ENCODE measurements around the gene STX5.
"Not testable (repeated sequence)": the region's sequence is repeated elsewhere in the genome, so short reads cannot be mapped to it uniquely, and the experiment has no call there.

STX5 gene

DNA sequence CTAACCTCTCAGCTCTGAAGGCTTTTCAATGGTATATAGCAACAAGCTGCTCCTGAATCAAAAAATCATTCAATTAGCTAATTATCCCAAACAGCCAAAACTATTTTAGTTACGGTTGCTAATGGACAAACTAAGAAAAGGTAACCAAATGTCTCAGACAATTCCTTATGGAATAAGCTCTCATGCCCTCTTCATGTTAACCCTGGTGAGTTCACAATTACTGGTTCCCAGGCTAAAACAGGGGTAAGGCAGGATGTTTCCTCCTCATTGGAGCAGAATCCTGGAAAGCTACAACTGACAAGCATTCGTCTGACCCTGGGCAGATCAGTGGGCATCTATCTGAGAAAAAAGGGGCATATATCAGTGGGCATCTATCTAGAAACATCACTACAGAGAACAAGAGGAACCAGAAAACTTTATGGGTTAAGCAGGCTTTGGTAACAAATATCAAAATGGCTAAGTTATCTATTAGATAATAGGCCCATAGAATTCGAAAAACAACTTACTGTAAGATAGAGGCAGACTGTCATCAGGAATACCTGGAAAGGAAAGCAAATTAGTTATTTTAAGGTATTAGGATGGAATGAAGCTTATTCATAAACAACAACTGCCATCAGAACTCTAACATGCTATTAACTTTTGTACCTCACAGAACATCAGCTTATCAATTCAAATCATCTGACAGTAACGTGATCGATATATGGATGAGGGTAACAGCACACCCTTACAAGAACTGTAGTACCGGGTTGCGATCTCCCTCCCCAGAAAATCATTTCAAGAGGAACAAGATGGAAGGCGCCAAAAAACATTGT, 22.4 kb upstream of the STX5 start:
- DNase-seq (ENCODE audit: low read depth in 2 of 2): no peak

DNA sequence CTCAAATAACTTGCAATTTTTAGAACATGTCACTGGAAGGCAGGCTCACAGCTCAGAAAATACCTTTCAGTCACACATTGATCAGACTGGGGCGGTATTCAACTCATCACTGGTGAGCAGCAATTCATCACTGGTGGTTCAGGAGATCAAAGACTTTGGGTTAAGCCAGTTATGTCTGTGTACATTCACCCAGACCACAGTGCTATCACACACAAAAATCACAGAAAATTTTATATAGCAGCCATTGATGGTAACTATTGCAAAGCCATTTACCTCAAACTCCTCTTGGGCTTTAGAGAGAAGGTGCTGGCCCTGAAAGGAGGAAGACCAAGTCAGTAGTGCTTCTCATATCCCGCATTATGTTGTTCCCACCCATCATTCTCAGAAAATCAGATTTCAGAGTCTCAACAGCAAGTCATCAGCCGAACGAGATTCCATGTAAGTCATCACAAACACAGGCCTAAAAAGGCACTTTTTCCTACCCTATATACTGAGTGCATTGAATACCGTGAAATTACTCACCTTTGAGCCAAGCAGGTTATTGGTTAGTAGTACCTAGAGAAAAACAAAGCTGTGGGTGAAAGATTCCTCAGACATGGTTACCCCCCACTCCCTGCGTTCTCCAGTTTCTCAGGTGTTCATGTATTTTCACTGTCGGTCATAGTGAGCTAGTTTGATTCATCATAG, 21.6 kb upstream of the STX5 start:
- no peak for DNase-seq (ENCODE audit: low read depth in 2 of 2)

- no peak for DNase-seq (ENCODE audit: low read depth in 2 of 2)
Observed at GRCh38 chr11:62852523-62853188, 20.8 kb upstream of the STX5 start.

- no peak for DNase-seq (ENCODE audit: low read depth in 2 of 2)
Observed at GRCh38 chr11:62851807-62852522, 20.1 kb upstream of the STX5 start.

- DNase-seq (ENCODE audit: low read depth in 2 of 2): no peak
Observed at GRCh38 chr11:62850911-62851806, 19.3 kb upstream of the STX5 start.

DNA sequence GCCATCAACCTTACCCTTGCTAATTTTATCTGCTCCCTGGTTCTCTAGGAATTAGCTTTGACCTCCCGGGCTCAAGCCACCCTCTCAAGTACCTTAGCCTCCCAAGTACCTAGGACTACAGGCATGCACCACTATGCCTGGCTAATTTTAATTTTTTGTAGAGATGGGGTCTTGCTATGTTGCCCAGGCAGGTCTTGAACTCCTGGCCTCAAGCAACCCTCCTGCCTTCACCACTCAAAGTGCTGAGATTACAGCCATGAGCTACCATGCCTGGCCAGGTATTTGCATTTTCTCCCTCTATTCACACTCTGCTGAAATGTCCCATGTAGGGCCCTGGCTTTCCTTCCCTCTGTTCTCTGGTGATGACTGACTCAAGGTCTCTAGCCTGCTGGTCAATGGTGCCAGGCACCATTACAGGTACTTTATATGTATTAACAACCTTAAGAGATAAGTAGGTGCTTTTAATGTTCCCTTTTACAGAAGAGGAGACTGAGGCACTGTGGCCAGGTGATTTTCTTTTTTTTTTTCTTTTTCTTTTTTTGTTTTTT, 16.0 kb upstream of the STX5 start:
- DNase-seq (ENCODE audit: low read depth in 2 of 2): no peak

- DNase-seq (ENCODE audit: low read depth in 2 of 2): no peak
Observed at GRCh38 chr11:62846177-62846576, 14.3 kb upstream of the STX5 start.

GRCh38 chr11:62844154-62844553, 12.3 kb upstream of the STX5 start:
- no peak for DNase-seq (ENCODE audit: low read depth in 2 of 2)

DNA sequence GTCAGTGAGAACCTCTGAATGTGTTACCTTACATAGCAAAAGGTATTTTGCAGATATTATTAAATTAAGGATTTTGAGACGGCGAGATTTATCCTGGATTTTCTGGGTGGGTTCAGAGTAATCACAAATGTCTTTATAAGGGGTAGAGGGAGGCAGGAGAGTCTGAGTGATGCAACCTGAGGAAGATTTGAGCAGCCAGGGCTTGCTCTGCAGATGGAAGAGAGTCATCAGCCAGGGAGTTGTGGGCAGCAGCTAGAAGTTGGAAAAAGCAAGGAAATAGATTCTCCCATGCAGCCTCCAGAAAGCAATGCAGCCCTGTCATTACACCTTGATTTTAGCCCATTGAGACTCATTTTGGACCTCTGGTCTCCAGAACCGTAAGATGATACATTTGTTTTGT, 11.6 kb upstream of the STX5 start:
- DNase-seq (ENCODE audit: low read depth in 2 of 2): no peak

- DNase-seq (ENCODE audit: low read depth in 2 of 2): not testable (repeated sequence)
Observed at GRCh38 chr11:62842891-62843290, 11.0 kb upstream of the STX5 start.

- DNase-seq (ENCODE audit: low read depth in 2 of 2): no peak
Observed at GRCh38 chr11:62842171-62842741, 10.4 kb upstream of the STX5 start.

GRCh38 chr11:62841361-62842170, 9.7 kb upstream of the STX5 start:
- peak; percentile 70 to 74 for DNase-seq (ENCODE audit: low read depth in 2 of 2)

- peak; percentile 74 to 81 for DNase-seq (ENCODE audit: low read depth in 2 of 2)
Observed at GRCh38 chr11:62840721-62841360, 9.0 kb upstream of the STX5 start.

DNA sequence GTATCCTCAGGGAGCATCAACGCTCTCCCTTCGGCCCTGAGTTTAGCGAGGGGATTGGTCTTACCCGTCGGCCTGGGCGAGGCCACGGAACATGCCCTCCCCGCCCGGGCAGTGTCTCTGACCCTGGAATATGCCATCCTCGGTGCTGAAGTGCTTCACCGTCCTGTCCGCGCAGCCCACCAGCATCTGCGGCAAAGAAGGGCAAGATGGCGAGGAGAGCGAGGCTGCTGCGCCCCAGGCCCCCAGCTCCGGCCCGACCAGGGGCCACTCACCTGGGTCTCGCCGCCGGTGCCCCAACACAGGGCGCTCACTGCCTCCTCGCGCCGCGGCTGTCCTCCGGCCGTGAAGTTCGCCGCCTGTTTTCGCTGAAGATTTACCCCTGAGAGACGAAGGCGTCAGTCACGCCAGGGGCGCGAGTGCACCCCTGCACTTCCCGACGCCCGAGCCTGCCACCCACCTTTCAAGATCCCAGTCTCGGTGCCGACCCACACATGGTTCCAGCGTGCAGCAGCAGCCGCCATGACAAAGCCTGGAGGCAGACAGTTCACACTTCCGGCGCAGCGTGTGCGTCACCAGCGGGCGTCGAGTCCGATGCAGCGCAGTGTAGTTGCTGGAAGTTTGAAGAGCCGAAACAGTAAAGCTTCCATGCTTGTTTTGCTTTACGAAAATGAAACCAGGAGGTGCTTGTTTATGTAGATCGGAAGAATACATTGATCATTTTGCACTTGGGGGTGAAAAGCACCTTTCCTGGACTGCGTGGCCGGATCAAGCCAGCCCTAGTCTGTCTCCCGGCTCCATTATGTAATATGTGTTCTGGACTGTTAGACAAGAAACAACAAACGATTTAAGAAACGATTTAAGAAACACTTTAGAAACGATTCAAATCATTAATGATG, 7.4 kb upstream of the STX5 start, which contains the start of gene WDR74:
WDR74 (minus strand) TSS at position 541 of the 896 bp plus-strand sequence; CDS start at position 521, 20 bp downstream.
- DNase-seq (ENCODE audit: low read depth in 2 of 2): peak; percentile 81 to 86

- no peak for DNase-seq (ENCODE audit: low read depth in 2 of 2)
Observed at GRCh38 chr11:62835336-62835735, 3.5 kb upstream of the STX5 start.

GRCh38 chr11:62832336-62833234, 734 bp upstream of the STX5 start, which contains the start of gene TEX54:
TEX54 (minus strand) TSS chr11:62832841.
- DNase-seq (ENCODE audit: low read depth in 2 of 2): no peak

Data from stimulated activated CD4-positive, alpha-beta T cell treated with anti-CD3 and anti-CD28 coated beads, Interleukin-12 subunit alpha, Interleukin-12 subunit beta, amount 100 ng/mL, for 24 hours (primary cell).